HG03159 (cell line): Measurements from ENCODE around the gene SNN.

ENCODE experiments used
- ATAC-seq: cut with Tn5 transposase; IDR thresholded peaks from one replicate; pipeline ENCODE4 v1.9.1; 2021; ENCODE audit warnings: mild to moderate bottlenecking, moderate library complexity; ENCODE audit not compliant: unreplicated experiment

Gene SNN

DNA sequence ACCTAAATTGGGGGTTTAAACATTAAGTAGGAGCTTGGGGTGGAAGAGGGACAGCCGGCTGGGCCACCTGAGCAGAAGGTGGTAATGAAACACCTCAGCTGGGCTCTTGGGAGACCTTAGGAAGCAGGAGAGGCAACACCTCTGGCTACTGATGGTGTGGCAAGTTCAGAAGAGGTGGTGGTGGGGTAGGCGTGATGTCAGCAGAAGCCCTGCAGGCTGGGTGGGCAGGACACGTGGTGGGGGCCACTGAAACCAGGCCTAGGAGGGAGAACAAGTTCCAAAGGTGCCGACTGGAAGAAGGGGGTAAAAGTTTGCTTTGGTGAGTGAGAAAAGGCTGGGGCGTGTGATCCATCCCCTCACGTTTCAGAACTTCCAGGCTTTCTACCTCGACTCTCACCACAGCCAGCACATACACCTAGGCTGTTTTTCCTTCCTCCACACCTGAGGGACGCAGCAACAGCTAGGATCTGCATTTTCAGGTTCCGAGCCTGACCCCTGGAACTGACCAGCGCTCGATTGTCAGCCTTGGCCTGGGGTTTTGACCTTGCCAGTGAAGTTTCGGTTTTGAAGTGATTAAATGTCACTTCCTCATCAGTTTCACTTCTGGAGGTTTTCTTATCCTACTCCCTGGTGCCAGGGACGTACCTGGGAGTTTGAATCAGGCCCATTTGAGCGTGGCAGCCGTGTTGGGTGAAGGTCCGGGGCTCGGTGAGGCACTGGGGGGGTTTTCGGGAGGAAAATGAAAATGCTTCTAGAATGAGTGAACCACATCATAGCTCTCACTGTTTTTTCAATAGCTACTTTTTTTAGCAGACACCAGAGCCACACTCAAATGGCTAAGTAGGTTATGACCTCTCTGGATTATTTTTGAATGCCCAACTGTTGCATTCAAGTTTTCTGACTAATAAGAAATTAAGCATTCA, 10.0 kb downstream of the SNN start:
- no peak for ATAC-seq

DNA sequence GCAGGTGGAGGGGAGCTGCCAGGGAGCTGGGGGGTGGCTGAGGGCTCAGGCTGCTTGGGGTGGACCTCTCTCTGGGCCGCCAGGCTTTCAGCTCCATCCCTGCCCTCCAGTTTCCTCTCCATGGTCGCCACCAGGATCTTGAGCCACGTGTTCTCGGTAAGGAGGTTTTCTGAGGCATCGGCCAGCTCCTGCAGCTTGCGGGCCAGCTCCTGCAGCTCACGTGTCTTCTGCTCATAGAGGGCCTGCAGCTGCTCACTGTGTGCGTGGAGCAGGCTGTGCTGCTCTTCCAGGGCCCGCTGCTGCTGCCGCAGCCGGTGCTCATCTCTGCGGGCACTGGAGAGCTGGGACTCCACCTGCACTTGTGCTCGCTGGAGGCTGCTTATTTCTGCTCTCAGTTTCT, 11.0 kb downstream of the SNN start:
- ATAC-seq, result no peak

DNA sequence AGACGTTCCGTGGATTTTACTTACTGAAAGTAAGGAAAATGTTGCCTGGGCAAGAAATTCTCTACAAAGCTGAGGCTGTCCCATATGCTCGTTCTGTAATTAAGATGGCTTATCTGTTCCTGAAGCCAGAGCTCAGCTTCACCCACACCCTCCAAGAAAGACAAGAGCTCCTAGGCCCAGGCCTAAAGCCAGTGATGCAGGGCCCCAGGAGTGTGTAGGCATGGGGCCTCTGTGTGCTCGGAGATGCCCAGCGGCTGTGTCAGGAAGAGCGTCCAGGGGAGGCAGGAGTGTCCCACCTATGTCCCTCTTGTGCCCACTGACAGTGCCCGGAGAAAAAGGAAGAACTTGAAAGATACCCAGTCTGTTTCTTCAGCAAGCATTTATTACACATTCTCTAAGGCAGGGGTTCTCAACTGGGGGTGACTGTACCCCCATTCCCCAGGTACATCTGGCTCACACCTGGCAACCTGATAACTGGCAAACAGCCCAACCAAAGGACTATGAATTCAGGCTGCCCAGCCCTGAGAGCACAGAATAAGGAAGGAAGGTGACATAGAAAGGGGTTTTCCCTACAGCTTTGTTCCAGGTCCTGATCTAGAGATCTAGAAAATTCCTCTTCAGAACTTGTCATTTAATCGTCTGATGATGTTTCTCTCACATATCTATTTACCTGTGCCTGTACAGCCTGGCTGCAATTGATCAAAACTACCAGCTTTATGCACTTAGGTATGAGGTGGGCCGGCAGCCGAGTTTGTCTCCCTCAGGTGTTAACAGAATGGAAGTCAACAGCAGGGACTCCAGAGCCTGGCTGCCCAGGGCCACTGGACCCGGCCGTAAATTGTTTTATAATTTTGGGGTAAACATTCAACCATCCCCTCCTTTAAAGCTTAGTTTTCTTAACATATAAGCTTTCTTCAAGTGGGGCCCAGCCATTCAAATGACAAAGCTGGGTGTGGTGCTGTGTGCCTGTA, 12.0 kb downstream of the SNN start:
- no peak for ATAC-seq

DNA sequence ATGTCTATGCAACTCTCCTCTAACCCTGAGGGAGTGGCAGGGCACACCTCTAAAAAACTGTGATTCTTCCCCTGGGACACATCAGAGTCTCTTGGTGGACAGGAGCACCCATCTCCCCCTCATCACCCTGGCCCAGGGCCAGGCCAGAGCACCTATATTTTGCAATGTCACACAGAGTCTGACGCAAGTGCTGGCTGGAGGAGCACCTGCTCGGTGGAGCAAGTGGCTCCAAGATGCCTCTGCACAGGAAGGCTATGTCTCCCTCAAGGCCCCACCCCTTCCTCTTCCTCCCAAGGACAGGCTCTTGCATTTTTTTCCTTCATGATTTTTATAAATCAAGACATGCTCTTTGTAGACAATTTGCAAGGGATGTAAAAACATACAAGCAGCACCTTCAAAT, 13.3 kb downstream of the SNN start:
- peak; percentile 17 for ATAC-seq

DNA sequence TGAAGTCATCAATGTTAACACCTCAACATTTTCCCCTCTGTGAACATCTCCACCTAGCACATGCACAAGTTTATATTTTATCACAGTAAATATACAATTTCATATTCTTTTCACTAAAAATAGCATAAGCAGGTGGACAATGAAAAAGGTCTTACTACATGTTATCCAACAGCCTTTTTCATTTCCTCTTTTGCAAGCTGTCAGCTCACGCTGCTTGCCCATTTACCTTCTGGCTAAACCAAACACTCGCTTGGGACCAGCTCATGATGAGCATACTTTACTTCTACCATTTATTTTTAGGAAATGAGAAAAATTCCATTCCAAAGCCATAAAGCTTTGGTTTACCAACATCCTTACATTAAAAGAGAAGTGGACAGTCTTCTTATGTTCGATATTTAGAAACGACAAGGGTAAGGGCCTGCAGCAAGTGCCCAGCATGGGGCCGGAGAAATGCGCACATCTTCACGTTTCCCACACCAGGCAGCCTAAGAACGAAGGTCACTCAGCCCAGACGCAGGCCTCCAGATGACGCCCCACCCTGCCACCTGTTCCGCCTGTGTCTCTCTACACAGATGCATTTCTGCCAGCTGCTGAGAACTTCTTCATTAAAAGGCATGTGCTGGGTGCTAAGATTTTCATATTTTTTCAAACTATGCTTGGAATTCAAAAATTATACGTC, 13.9 kb downstream of the SNN start:
- ATAC-seq, result peak; percentile 48

DNA sequence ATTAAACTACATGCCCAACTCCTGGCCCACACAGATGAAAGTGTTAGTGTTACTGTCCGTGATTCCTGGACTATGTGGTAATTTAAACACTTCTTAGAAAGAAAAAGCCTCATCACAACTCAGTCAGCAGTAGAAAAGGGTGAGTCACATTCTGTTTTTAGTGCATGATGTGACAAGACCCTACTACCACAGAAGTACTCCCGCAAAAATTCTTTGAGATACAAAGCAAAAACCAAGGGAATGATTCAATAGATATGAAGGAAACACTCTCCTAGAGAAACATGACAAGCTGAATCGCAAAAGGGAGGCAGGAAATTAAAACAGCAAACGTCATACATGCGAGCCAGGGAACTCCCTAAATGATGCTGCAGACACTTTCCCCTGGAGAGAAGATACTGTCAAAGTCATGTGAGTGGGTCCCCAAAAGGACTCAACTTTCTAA, 14.4 kb downstream of the SNN start:
- peak; percentile 34 for ATAC-seq

DNA sequence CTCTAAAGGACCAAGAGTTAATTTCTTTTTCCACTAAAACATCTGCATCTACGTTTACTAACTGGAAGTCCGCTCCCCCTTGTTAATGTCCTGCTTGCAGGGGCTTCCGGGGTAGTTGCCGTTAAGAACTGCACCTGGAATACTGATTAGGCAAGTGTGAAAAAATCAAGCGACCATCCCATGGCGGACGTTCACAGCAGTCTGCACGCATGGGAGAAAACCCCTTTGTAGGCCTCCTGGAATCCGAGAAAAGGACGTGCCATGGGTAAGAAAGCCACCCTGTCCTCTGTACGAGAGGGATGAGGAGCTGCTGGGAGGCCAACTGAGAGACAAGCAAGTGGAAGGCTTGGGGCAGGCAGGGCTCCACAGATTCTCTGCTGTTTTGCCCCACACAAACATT, 14.9 kb downstream of the SNN start:
- ATAC-seq, result no peak

DNA sequence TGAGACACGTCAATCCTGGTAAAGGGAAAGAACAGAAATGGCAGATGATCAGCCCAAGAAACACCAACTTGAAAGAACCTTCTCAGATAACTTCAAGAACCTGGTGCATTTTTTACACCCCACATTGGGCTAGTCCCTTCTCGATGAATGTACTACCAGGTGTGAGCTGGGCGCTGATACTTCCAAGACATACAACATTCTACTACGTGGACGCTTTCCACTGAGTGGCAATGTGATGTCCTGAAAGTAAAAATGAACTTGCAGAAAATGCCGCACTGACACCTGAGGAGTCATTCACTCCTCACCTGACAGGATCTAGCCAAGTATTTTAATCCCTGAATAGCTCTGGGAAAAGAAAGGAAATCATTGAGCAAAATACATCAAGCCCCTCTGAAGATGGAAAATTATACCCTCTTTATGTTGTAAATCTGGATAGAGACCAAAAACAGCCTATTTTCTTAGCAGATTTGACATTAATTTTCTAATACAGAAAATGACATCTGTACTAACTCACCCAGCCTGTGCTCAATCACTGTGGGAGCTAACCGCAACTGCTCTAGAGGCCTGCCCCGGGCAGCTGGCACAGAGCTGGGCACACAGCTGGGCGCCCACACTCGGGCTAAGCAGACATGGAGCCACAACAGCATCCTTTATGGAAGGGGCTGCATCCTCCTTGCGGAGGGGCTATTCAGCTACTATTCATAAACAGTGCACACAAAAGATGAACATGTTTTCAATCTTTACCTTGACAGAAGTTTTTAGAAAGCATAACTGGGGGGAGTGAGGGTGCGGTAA, 16.2 kb downstream of the SNN start:
- no peak for ATAC-seq

DNA sequence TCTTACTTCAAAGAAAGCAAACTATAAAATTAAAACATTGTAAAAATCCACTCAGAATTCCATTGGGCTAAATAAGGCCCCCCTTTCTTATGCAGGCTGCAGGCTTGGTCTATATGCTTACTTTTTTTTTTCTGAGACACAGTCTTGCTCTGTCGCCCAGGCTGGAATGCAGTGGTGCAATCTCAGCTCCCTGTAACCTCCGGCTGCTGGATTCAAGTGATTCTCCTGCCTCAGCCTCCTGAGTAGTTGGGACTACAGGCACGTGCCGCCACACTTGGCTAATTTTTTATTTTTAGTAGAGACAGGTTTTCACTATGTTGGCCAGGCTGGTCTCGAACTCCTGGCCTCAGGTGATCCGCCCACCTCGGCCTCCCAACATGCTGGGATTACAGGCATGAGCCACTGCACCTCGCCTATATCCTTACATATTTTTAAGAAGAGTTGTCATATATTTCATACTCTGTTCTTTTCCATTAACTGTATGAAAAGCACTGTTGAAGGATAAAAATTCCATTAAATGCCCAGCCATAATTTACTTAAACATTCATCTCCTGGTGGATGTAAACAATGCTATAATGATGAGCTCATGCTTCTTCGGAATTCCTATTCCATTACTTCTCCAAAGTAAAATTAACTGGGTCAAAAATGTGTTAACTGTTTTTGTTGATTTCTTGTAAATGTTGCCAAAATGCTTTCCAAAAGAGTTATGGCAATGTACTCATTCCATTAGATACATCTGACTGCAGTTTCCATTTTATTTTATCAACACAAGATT, 17.8 kb downstream of the SNN start:
- no peak for ATAC-seq

DNA sequence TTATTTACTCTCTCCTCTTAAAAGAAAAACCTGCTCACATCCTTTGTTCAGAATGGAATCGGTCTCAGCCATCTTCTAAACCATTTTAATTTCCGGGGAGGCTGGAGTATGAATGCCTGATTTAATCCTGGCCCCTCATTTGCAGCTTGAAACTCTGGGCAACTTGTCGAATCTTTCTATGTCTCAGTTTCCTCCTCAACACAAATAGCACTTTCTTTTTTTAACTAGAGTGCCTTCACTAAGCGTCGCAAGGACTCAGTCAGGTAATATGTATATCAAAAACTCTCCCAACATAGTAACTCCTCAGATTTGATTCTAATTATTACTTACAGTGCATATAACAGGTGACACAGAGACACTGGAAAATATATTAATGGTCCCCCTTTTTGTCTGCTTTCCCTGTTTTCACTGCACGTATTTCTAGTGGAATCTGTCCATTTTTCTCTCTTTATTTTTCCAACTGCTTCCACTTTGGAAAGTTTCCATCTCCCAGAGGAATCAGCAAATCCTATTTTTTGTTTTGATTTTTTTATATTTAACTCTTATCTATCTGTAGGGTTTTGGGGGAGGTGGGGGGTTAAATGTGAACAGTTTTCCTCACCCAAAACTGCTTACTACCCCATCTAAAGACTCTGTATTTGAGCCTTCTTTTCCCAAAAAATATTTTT, 18.6 kb downstream of the SNN start:
- ATAC-seq, result no peak

DNA sequence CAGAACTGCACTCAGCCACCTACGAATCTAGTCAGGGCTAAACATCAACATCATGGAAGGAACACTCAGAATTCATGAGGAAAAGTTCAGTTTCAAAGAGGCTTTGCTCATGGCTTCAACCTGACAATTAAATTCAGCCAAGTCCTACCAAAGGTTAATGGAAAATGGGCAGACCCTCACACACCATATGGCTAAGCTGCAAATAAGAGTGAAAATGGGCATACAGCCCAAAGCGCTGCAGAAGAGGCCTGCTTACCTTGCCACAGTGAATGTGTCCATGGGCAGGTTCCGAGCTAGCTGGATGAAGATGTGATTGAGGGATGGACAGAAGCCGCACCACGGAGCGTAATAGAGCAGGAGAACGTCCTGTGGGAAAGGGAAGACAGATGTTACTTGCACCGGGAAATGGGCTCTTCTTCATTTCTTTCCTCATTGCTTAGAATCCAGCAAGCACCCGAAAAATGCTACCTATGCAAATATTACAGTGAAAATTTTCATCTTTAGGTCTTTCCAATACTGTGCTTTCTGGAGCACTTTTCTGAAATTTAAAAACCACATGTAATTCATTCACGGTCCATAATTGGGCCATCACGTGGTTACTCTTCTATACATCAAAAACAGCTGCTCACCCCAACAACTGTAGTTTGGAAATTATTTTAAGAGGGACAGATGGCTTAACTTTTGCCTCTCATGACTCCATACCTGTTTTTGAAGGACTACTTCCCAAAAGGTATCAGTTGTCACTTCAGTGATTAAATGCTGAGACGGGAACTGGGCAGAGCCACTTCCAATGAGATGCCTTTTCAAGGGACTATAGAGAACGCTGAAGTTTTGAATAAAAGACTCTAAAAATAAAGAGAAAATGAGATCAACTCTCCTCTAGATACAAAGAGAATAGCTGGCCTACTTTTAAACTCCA, 19.6 kb downstream of the SNN start:
- no peak for ATAC-seq

DNA sequence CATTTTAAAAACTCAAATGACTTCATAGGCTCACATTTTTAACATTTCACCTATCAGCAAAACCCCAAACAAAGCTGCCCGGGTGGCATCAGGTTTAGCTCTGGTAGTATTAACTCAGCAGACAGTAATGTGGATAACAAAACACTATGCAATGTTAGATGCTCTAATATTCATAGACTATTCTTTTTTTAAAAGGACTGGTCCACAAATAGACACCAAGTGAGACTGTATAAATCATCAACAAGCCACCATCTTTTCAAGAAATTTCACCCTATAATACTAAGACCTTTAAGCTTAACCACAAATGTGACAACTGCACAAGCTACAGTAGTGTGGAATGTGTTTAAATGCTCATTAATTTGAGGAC, 20.2 kb downstream of the SNN start:
- ATAC-seq, result no peak

DNA sequence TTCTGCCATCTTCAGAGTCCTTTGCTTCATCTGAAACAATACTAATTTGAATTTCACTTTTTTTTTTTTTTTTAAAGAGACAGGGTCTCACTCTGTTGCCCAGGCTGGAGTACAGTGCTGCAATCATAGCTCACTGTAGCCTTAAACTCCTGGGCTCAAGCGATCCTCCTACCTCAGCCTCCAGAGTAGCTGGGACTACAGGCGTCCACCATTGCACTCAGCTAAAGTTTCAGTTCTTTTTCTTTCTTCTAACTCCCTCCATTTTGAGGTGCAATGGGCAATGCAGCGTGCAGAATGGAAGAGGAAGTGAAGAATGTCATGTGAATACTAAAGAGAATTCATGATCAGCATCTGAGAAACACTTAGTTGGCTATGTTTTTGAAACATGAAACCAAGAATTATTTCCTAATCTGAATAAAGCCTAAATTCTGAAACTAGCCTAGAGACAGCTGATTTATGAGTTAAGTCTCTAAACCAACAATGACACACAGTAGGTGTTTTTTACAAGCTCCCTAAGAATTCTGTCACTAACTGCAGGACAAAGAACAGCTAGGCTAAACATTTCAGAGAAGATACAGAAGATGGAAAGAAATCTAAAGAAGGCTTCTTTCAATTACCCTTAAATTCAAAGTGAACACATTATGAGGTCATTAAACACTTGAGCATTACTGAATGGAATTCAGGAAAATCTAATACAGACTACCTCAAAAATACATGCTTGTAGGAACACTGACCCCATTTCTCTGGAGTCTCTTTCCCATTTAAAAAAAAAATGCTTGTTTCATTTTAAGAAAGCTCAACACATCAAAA, 21.0 kb downstream of the SNN start:
- ATAC-seq, result peak; percentile 85

DNA sequence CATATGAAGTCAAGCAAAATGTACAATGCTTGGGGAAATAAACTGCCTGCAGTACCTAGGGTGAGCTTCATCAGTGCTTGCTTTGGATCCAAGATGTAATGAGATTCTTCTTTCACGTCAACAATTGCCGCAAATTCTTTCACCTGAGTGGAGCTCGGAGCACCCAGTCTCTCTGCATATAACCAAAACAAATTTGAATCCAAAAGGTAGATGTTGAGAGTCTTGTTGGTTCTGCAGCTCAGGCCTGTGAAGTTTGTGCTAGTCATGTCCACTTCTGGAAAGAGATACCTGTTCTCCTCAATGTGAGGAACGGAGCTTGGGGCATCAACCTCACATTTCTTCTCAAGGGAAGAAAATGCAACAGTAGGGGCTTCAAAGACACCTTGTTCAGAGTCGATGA, 23.0 kb downstream of the SNN start:
- no peak for ATAC-seq

DNA sequence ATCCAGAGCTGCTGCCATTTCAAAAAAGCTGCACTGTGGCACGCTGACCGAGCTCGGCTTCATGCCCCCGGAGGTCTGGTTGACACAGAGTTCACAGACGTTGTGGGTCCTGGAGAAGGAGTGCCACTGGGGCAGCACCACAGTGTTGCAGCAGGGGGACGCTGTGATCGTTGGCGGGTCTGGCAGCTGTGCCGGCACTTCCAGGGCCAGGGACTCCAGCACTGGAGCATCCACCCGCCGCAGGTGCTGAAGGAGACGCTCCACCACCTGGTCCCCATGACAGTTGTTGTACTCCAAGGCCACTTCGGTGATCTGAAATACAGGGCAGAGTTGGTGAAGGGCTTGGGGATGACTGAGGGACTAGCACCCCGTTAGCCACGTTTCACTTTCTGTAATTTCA, 23.5 kb downstream of the SNN start:
- no peak for ATAC-seq

DNA sequence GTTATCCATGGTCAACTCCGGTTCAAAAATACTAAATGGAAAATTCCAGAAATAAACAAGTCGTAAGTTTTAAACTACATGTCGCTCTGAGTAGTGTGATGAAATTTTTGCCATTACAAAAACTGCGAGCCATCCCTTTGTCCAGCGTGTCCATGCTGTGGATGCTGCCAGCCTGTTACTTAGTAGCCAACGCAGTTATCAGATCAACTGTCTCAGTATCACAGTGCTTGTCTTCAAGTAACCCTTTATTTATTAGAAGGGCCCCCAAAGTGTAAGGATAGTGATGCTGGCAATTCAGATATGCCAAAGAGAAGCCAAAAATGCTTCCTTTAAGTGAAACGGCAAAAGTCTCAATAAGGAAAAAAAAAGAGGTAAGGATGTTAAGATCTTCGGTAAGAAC, 23.9 kb downstream of the SNN start:
- no peak for ATAC-seq

DNA sequence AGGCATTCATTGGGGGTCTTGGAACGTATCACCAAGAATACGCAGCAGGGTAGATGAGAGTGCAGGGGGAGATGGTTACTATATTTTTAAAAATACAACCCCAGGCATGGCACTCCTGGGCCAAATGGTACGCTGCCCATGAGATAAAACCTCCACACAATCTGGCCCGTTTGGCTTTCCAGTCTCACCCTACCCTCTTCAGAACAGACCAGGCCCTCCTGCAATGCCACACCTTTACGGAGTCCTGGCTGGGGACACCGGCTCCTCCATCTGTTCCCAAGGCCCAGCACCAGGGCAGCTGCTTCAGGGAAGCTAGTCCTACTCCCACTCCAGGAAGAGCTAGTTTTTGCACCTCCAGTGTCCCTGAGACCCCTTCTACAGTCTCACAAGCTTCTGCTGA, 24.4 kb downstream of the SNN start:
- no peak for ATAC-seq
